IMR-90 (cell line): Measurements from ENCODE around the gene USP24. TPM values are rescaled to one million over a fixed set of nuclear protein-coding genes. Genes with fewer than 3 reads are reported as not detected.

ENCODE experiments used
- ATAC-seq: fragments of 200-7000 bp; cut with Tn5 transposase; 2 replicates; pipeline ENCODE4 v1.9.1; 2020; ENCODE audit warnings: low read depth, mild to moderate bottlenecking, moderate library complexity
- BruUV-seq: library from RNA; stranded (reverse); fragments of 400-500 nt; replicated peaks from 2 replicates; lab custom pipeline; 2021; lab: Mats Ljungman, UMichigan
- CTCF ChIA-PET: fragments of 300-600 bp; formaldehyde crosslinking; extraction: SDS; loops from one replicate; lab custom pipeline; 2021; ENCODE audit warnings: antibody characterized with exemption; lab: Yijun Ruan, JAX
- POLR2A ChIA-PET: fragments of 300-600 bp; sonication (Branson Sonifier 250); formaldehyde crosslinking; loops from one replicate; lab custom pipeline; 2022; ENCODE audit warnings: antibody characterized with exemption; ENCODE audit not compliant: unreplicated experiment; lab: Charles Lee
- DNase-seq: peaks from one replicate; pipeline ENCODE4 v3.0.0; 2013
- H2AFZ ChIP-seq: replicated peaks from 2 replicates; pipeline ENCODE3; 2013; ENCODE audit warnings: low read length, mild to moderate bottlenecking; ENCODE audit not compliant: poor library complexity
- H2AK5ac ChIP-seq: 2 replicates; pipeline ENCODE4 v1.6.1; 2013; ENCODE audit warnings: low read depth, low read length, inconsistent platforms
- H2AK9ac ChIP-seq: replicated peaks from 2 replicates; pipeline ENCODE3; 2013; ENCODE audit warnings: mild to moderate bottlenecking, low read depth, low read length, moderate library complexity; ENCODE audit not compliant: poor library complexity
- H2BK120ac ChIP-seq: 2 replicates; pipeline ENCODE4 v1.6.1; 2013; ENCODE audit warnings: low read depth, low read length, inconsistent platforms
- H2BK15ac ChIP-seq: 3 replicates; pipeline ENCODE4 v1.6.1; 2013; ENCODE audit warnings: low read depth, low read length, inconsistent platforms
- H2BK20ac ChIP-seq: 2 replicates; pipeline ENCODE4 v1.6.1; 2013; ENCODE audit warnings: low read depth, mild to moderate bottlenecking, inconsistent platforms, low read length, moderate library complexity
- H2BK5ac ChIP-seq: 2 replicates; pipeline ENCODE4 v1.6.1; 2013; ENCODE audit warnings: mild to moderate bottlenecking, low read depth, low read length, inconsistent platforms; ENCODE audit not compliant: poor library complexity, severe bottlenecking
- H3K14ac ChIP-seq: replicated peaks from 2 replicates; pipeline ENCODE4 v1.6.1; 2013; ENCODE audit warnings: low read depth, low read length, inconsistent platforms
- H3K18ac ChIP-seq: 2 replicates; pipeline ENCODE4 v1.6.1; 2013; ENCODE audit warnings: low read depth, low read length, control low read depth
- H3K23ac ChIP-seq: 2 replicates; pipeline ENCODE4 v1.6.1; 2013; ENCODE audit warnings: low read depth, low read length, inconsistent platforms
- H3K27ac ChIP-seq: 2 replicates; pipeline ENCODE4 v1.5.1; 2013; ENCODE audit warnings: mild to moderate bottlenecking, control low read depth, low read length; ENCODE audit not compliant: insufficient read depth
- H3K27me3 ChIP-seq: 2 replicates; pipeline ENCODE4 v1.6.1; 2013; ENCODE audit warnings: low read length; ENCODE audit not compliant: control insufficient read depth, insufficient read depth
- H3K36me3 ChIP-seq: 2 replicates; pipeline ENCODE4 v1.6.1; 2013; ENCODE audit warnings: low read length, mixed read lengths; ENCODE audit not compliant: control insufficient read depth, insufficient read depth
- H3K4ac ChIP-seq: 2 replicates; pipeline ENCODE4 v1.6.1; 2013; ENCODE audit warnings: low read depth, low read length, inconsistent platforms
- H3K4me1 ChIP-seq: 2 replicates; pipeline ENCODE4 v1.6.1; 2013; ENCODE audit warnings: low read length, mixed read lengths; ENCODE audit not compliant: control insufficient read depth, insufficient read depth
- H3K4me2 ChIP-seq: 2 replicates; pipeline ENCODE4 v1.6.1; 2013; ENCODE audit warnings: low read depth, mild to moderate bottlenecking, control low read depth, low read length, moderate library complexity
- H3K4me3 ChIP-seq: 2 replicates; pipeline ENCODE4 v1.5.1; 2013; ENCODE audit warnings: low read depth, mild to moderate bottlenecking, control low read depth, low read length, moderate library complexity; ENCODE audit not compliant: insufficient read depth
- H3K56ac ChIP-seq: 2 replicates; pipeline ENCODE4 v1.6.1; 2013; ENCODE audit warnings: low read length, inconsistent platforms; ENCODE audit not compliant: insufficient read depth; ENCODE audit errors: extremely low read depth
- H3K79me1 ChIP-seq, 2 experiments: 2 replicates each; pipeline ENCODE4 v1.6.1; 2013; ENCODE audit warnings: low read length in 2 of 2, inconsistent platforms in 1 of 2, low read depth in 1 of 2
- H3K9ac ChIP-seq: 2 replicates; pipeline ENCODE4 v1.6.1; 2013; ENCODE audit warnings: low read depth, low read length, control low read depth
- H3K9me1 ChIP-seq: 2 replicates; pipeline ENCODE4 v1.6.1; 2013; ENCODE audit warnings: low read length, inconsistent platforms; ENCODE audit not compliant: insufficient read depth
- H3K9me3 ChIP-seq: 2 replicates; pipeline ENCODE4 v1.6.1; 2013; ENCODE audit warnings: low read length; ENCODE audit not compliant: control insufficient read depth, insufficient read depth
- H4K20me1 ChIP-seq: 2 replicates; pipeline ENCODE4 v1.6.1; 2013; ENCODE audit warnings: low read length, inconsistent platforms; ENCODE audit not compliant: insufficient read depth
- H4K5ac ChIP-seq: 2 replicates; pipeline ENCODE4 v1.6.1; 2013; ENCODE audit warnings: mild to moderate bottlenecking, low read depth, low read length, control low read depth
- H4K8ac ChIP-seq, 2 experiments: 2 replicates each; pipeline ENCODE4 v1.6.1; 2013; ENCODE audit warnings: low read depth in 2 of 2, low read length in 2 of 2, control low read depth in 1 of 2, inconsistent platforms in 1 of 2
- H4K91ac ChIP-seq: 2 replicates; pipeline ENCODE4 v1.6.1; 2013; ENCODE audit warnings: low read depth, low read length, inconsistent platforms; ENCODE audit not compliant: insufficient read depth
- BHLHE40 ChIP-seq: fragments of 150-350 bp; IDR thresholded peaks from 2 replicates; pipeline ENCODE4 v1.6.1; 2016; ENCODE audit warnings: mild to moderate bottlenecking, low read depth, low read length
- CEBPB ChIP-seq: IDR thresholded peaks from 2 replicates; pipeline ENCODE4 v1.6.1; 2012; ENCODE audit warnings: low read depth, low read length, improper control_type of control experiment
- CHD1 ChIP-seq: IDR thresholded peaks from 2 replicates; pipeline ENCODE4 v1.6.1; 2012; ENCODE audit warnings: low read depth, low read length, improper control_type of control experiment
- CTCF ChIP-seq: conservative IDR thresholded peaks from 2 replicates; pipeline ENCODE4 v1.5.1; 2012; ENCODE audit warnings: mild to moderate bottlenecking, low read depth, low read length, improper control_type of control experiment
- FOS ChIP-seq: fragments of 150-350 bp; IDR thresholded peaks from 2 replicates; pipeline ENCODE4 v1.6.1; 2016; ENCODE audit warnings: low read depth, low read length
- MAFK ChIP-seq: IDR thresholded peaks from 2 replicates; pipeline ENCODE4 v1.6.1; 2012; ENCODE audit warnings: low read depth, low read length, improper control_type of control experiment
- MAZ ChIP-seq: IDR thresholded peaks from 2 replicates; pipeline ENCODE4 v1.6.1; 2012; ENCODE audit warnings: low read depth, mild to moderate bottlenecking, low read length, improper control_type of control experiment, moderate library complexity, borderline replicate concordance
- MXI1 ChIP-seq: IDR thresholded peaks from 2 replicates; pipeline ENCODE4 v1.6.1; 2012; ENCODE audit warnings: low read depth, mild to moderate bottlenecking, low read length, moderate library complexity, borderline replicate concordance
- NFE2L2 ChIP-seq: fragments of 150-350 bp; IDR thresholded peaks from 2 replicates; pipeline ENCODE4 v1.6.1; 2016; ENCODE audit warnings: low read depth, mild to moderate bottlenecking, low read length
- POLR2A ChIP-seq: IDR thresholded peaks from 2 replicates; pipeline ENCODE4 v1.6.1; 2012; ENCODE audit warnings: mild to moderate bottlenecking, low read depth, low read length
- RAD21 ChIP-seq: IDR thresholded peaks from 2 replicates; pipeline ENCODE4 v1.6.1; 2012; ENCODE audit warnings: low read length, improper control_type of control experiment
- RCOR1 ChIP-seq: IDR thresholded peaks from 2 replicates; pipeline ENCODE4 v1.6.1; 2012; ENCODE audit warnings: mild to moderate bottlenecking, low read length, improper control_type of control experiment; ENCODE audit not compliant: insufficient replicate concordance
- RFX5 ChIP-seq: IDR thresholded peaks from 2 replicates; pipeline ENCODE4 v1.8.0; 2012; ENCODE audit warnings: low read depth, mild to moderate bottlenecking, low read length, moderate library complexity
- SMC3 ChIP-seq: fragments of 150-350 bp; IDR thresholded peaks from 2 replicates; pipeline ENCODE4 v1.6.1; 2016; ENCODE audit warnings: low read depth, mild to moderate bottlenecking, antibody characterized with exemption, low read length, moderate library complexity
- USF2 ChIP-seq: fragments of 150-350 bp; IDR thresholded peaks from 2 replicates; pipeline ENCODE4 v1.6.1; 2017; ENCODE audit warnings: mild to moderate bottlenecking, antibody characterized with exemption, low read length, low read depth
- WGBS, 2 experiments: methylation state at CpG; one replicate each; pipeline versions ENCODE4 v1.1.5 to v1.1.7; 2013; ENCODE audit warnings: missing lambda C conversion rate in 2 of 2; ENCODE audit not compliant: insufficient read length in 1 of 2; ENCODE audit errors: extremely low coverage in 2 of 2; 5-methylcytosine and 5-hydroxymethylcytosine counted together
- dilution Hi-C: fragments of 300-500 bp; cut with HindIII; formaldehyde crosslinking; loops from one replicate; pipeline ENCODE4 v1.14.3; 2018; ENCODE audit warnings: low sequenced_read_pairs; ENCODE audit not compliant: unreplicated experiment
- in situ Hi-C: fragments of 300-500 bp; cut with MboI; formaldehyde crosslinking; loops from 3 replicates; pipeline ENCODE4 v1.14.3; 2019; ENCODE audit warnings: low sequenced_read_pairs, inconsistent platforms, mixed read lengths
- intact Hi-C: fragments of 100-400 bp; cut with micrococcal nuclease; formaldehyde crosslinking; loops from 2 replicates; pipeline ENCODE4 v1.10.0; 2022
- polyA plus RNA-seq, 3 experiments: library from polyadenylated mRNA; depleted of rRNA; stranded (reverse); fragments of >200 nt; gene quantifications; 2 replicates each; pipeline ENCODE4 v1.2.3, GENCODE V29; 2012; ENCODE audit warnings: low replicate concordance in 1 of 3
- total RNA-seq: library from RNA; depleted of rRNA; stranded (reverse); fragments of >200 nt; gene quantifications from 2 replicates; pipeline ENCODE4 v1.2.3, GENCODE V29; 2012

Gene USP24
- total and polyA plus RNA-seq, 2 of the 4 experiments (the other 2 are of a cell fraction) = 8.4 to 36.7 TPM

GRCh38 chr1:55209247-55209646, 5.9 kb downstream of the USP24 start:
- DNase-seq (no peak), ATAC-seq (no peak)
- no peak overlapping the region for H3K27ac ChIP-seq
- 0 out of 2 replicates have a peak overlapping the region, but pooled peaks have one; percentile 59 for H3K14ac ChIP-seq
- no peak overlapping the region for H3K4ac ChIP-seq
- in situ Hi-C loops (no loop called here), dilution Hi-C loops (no loop called here), intact Hi-C loops (no loop called here)
- peaks cover 12% of the 10 kb centered on the region for H3K4me1 ChIP-seq
- no TSS peak for BruUV-seq
- H2BK20ac ChIP-seq = no peak overlapping the region
- peaks cover 24 to 77% of the 10 kb centered on the region in 2 experiments for H3K79me1 ChIP-seq
- H3K27me3 ChIP-seq = no peaks in the 10 kb centered on the region
- H3K36me3 ChIP-seq = no peaks in the 10 kb centered on the region
- no peak overlapping the region for H3K9ac ChIP-seq
- peaks cover 42% of the 10 kb centered on the region for H4K20me1 ChIP-seq
- peak overlapping the region; percentile 78 for H3K23ac ChIP-seq
- no peaks in the 10 kb centered on the region for H3K9me3 ChIP-seq
- H3K4me3 ChIP-seq = no peak overlapping the region
- 0 out of 4 replicates have a peak overlapping the region, but pooled peaks of 1 of the 2 experiments have one; percentile 9 for H4K8ac ChIP-seq
- peak overlapping the region; percentile 9; the same call in 1 of the 2 replicates for H3K18ac ChIP-seq
- POLR2A ChIA-PET = interaction anchor here (0.7 kb wide), 1 partner anchor 1353 kb away, joined by 4 read pairs; no protein-coding TSS in a partner anchor
- H2AK9ac ChIP-seq = no peak overlapping the region
- no peak overlapping the region for H2BK120ac ChIP-seq
- no peak overlapping the region for H3K56ac ChIP-seq
- peak overlapping the region; percentile 37; the same call in 1 of the 2 replicates for H3K4me2 ChIP-seq
- H4K5ac ChIP-seq = no peak overlapping the region
- H2AK5ac ChIP-seq = no peak overlapping the region; the same call in 1 of the 2 replicates
- CTCF ChIA-PET = interaction anchor here (0.6 to 1.5 kb wide), 5 partner anchors 9 to 43 kb away, joined by 3 to 6 read pairs (median 4); no protein-coding TSS in a partner anchor
- no peak overlapping the region for H4K91ac ChIP-seq
- H2AFZ ChIP-seq = no peak overlapping the region
- no CpG with 5 or more reads among the region's 2 CpGs for WGBS, 2 experiments
- no peak for TF ChIP-seq SMC3
- TF ChIP-seq RFX5 = no peak
- no peak for TF ChIP-seq MAZ
- no peak for TF ChIP-seq CHD1
- no peak for TF ChIP-seq CEBPB
- TF ChIP-seq POLR2A = no peak
- TF ChIP-seq USF2 = no peak
- TF ChIP-seq FOS = no peak
- no peak for TF ChIP-seq NFE2L2
- TF ChIP-seq MXI1 = no peak
- no peak for TF ChIP-seq MAFK
- no peak for TF ChIP-seq RAD21
- TF ChIP-seq RCOR1 = no peak
- no peak for TF ChIP-seq CTCF
- TF ChIP-seq BHLHE40 = no peak
- no peak overlapping the region for H2BK15ac ChIP-seq
- H2BK5ac ChIP-seq = no peak overlapping the region
- H3K9me1 ChIP-seq = peaks cover 16% of the 10 kb centered on the region
